Measurements from ENCODE around the gene SMIM27. TPM values are rescaled to one million over a fixed set of nuclear protein-coding genes. Genes with fewer than 3 reads are reported as not detected.

Gene SMIM27
- total and polyA plus RNA-seq, 2 donors from 2014 or later = 14.6 to 36.9 TPM

GRCh38 chr9:32574858-32575257, 22.7 kb downstream of the SMIM27 start:
- no peak for TF ChIP-seq CTCF (IDR thresholded peaks at IDR 0.05; ENCODE audit: borderline replicate concordance, extremely low read depth, insufficient read depth)
- Histone ChIP-seq H3K9me3 (ENCODE audit: control insufficient read depth in 2 of 3, insufficient read depth in 1 of 3, low read length in 3 of 3) (no peaks in the 10 kb centered on the region), H3K36me3 (ENCODE audit: control insufficient read depth in 2 of 3, insufficient read depth in 3 of 3, low read length in 3 of 3) (no peaks in the 10 kb centered on the region), H3K4me1 (ENCODE audit: control insufficient read depth in 2 of 3, insufficient read depth in 2 of 3, low read depth in 1 of 3, low read length in 3 of 3) (peaks cover 2 to 5% (median 4%) of the 10 kb centered on the region in 3 donors), H3K27ac (ENCODE audit: low read depth in 2 of 2, low read length in 2 of 2) (no peak overlapping the region), H3K4me3 (ENCODE audit: low read length in 3 of 3) (no peak overlapping the region), H3K27me3 (ENCODE audit: control insufficient read depth, insufficient read depth, low read length) (no peaks in the 10 kb centered on the region), H3K9ac (ENCODE audit: low read length in 3 of 3) (no peak overlapping the region)
- intact Hi-C loops (cut with DNase I) = loop anchor here (5.0 kb wide), 1 partner anchor 198 kb away; no protein-coding TSS in a partner anchor
- no peak for DNase-seq
- FAIRE-seq = no peak

GRCh38 chr9:32577316-32577715, 25.2 kb downstream of the SMIM27 start:
- H3K27ac ChIP-seq (ENCODE audit: low read depth in 2 of 2, low read length in 2 of 2) = no peak overlapping the region
- TF ChIP-seq CTCF (IDR thresholded peaks at IDR 0.05; ENCODE audit: borderline replicate concordance, extremely low read depth, insufficient read depth) = no peak
- FAIRE-seq = no peak
- no peaks in the 10 kb centered on the region for H3K36me3 ChIP-seq (ENCODE audit: control insufficient read depth in 2 of 3, insufficient read depth in 3 of 3, low read length in 3 of 3)
- no peaks in the 10 kb centered on the region for H3K9me3 ChIP-seq (ENCODE audit: control insufficient read depth in 2 of 3, insufficient read depth in 1 of 3, low read length in 3 of 3)
- no peak overlapping the region for H3K9ac ChIP-seq (ENCODE audit: low read length in 3 of 3)
- H3K4me1 ChIP-seq (ENCODE audit: control insufficient read depth in 2 of 3, insufficient read depth in 2 of 3, low read depth in 1 of 3, low read length in 3 of 3) = peaks cover 0 to 2% (median 0%) of the 10 kb centered on the region in 3 donors
- H3K27me3 ChIP-seq (ENCODE audit: control insufficient read depth, insufficient read depth, low read length) = no peaks in the 10 kb centered on the region
- intact Hi-C loops (cut with DNase I) = loop anchor here (5.0 kb wide), 1 partner anchor 200 kb away; no protein-coding TSS in a partner anchor
- DNase-seq = no peak
- no peak overlapping the region for H3K4me3 ChIP-seq (ENCODE audit: low read length in 3 of 3)

GRCh38 chr9:32578976-32579375, 26.8 kb downstream of the SMIM27 start:
- no peaks in the 10 kb centered on the region for H3K9me3 ChIP-seq (ENCODE audit: control insufficient read depth in 2 of 3, insufficient read depth in 1 of 3, low read length in 3 of 3)
- no peaks in the 10 kb centered on the region for H3K36me3 ChIP-seq (ENCODE audit: control insufficient read depth in 2 of 3, insufficient read depth in 3 of 3, low read length in 3 of 3)
- peaks cover 0 to 2% (median 0%) of the 10 kb centered on the region in 3 donors for H3K4me1 ChIP-seq (ENCODE audit: control insufficient read depth in 2 of 3, insufficient read depth in 2 of 3, low read depth in 1 of 3, low read length in 3 of 3)
- no peak overlapping the region for H3K27ac ChIP-seq (ENCODE audit: low read depth in 2 of 2, low read length in 2 of 2)
- DNase-seq (no peak), FAIRE-seq (no peak)
- H3K9ac ChIP-seq (ENCODE audit: low read length in 3 of 3) = no peak overlapping the region
- no peak for TF ChIP-seq CTCF (IDR thresholded peaks at IDR 0.05; ENCODE audit: borderline replicate concordance, extremely low read depth, insufficient read depth)
- H3K27me3 ChIP-seq (ENCODE audit: control insufficient read depth, insufficient read depth, low read length) = no peaks in the 10 kb centered on the region
- intact Hi-C loops (cut with DNase I) = loop anchor here (5.0 kb wide), 1 partner anchor 202 kb away; no protein-coding TSS in a partner anchor
- H3K4me3 ChIP-seq (ENCODE audit: low read length in 3 of 3) = peak overlapping the region in 2 of 3 donors; percentile 24 to 43
